ENCODE results near the gene TXNRD1. TPM values are rescaled to one million over a fixed set of nuclear protein-coding genes. Genes with fewer than 3 reads are reported as not detected.

TXNRD1 gene
- total RNA-seq, 2 experiments from 2014 or later, result 87.9 to 89.0 TPM

GRCh38 chr12:104356231-104357115, 140.9 kb downstream of the TXNRD1 start:
- Mint-ChIP-seq H3K9me3 (peaks cover 3% of the 10 kb centered on the region), H3K27ac (no peak overlapping the region), H3K36me3 (ENCODE audit: low read depth) (no peaks in the 10 kb centered on the region), H3K27me3 (no peaks in the 10 kb centered on the region), H3K4me3 (no peak overlapping the region), H3K4me1 (ENCODE audit: low read depth) (peaks cover 2% of the 10 kb centered on the region)
- ChIA-PET CTCF (no interaction called here), POLR2A (no interaction called here)
- intact Hi-C loops (cut with micrococcal nuclease), result no loop called here
- DNase-seq (no peak), ATAC-seq (no peak)
- no peak for TF ChIP-seq CTCF (IDR thresholded peaks at IDR 0.05)

- no peak for ATAC-seq
- Mint-ChIP-seq H3K4me1 (ENCODE audit: low read depth) (peaks cover 2% of the 10 kb centered on the region), H3K9me3 (peaks cover 3% of the 10 kb centered on the region), H3K4me3 (no peak overlapping the region), H3K27ac (no peak overlapping the region), H3K27me3 (no peaks in the 10 kb centered on the region), H3K36me3 (ENCODE audit: low read depth) (no peaks in the 10 kb centered on the region)
- DNase-seq, result no peak
- ChIA-PET CTCF (interaction anchor here (1.3 to 1.5 kb wide), 3 partner anchors 15 to 153 kb away, joined by 4 to 5 read pairs (median 5); partner anchors contain the start of gene TXNRD1), POLR2A (no interaction called here)
- intact Hi-C loops (cut with micrococcal nuclease), result no loop called here
- TF ChIP-seq CTCF (IDR thresholded peaks at IDR 0.05), result no peak
Measured at GRCh38 chr12:104357421-104357952, 141.9 kb downstream of the TXNRD1 start.

- peaks cover 2% of the 10 kb centered on the region for H3K4me1 Mint-ChIP-seq (ENCODE audit: low read depth)
- TF ChIP-seq CTCF (IDR thresholded peaks at IDR 0.05), result peak; percentile 79
- H3K4me3 Mint-ChIP-seq, result no peak overlapping the region
- H3K36me3 Mint-ChIP-seq (ENCODE audit: low read depth), result no peaks in the 10 kb centered on the region
- ChIA-PET POLR2A (interaction anchor here (1.1 kb wide), 1 partner anchor 9 kb away, joined by 3 read pairs; no protein-coding TSS in a partner anchor), CTCF (interaction anchor here (0.6 to 1.6 kb wide), 18 partner anchors 9 to 720 kb away, joined by 3 to 23 read pairs (median 4); partner anchors contain the start of gene TXNRD1)
- ATAC-seq (peak; percentile 96), DNase-seq (peak; percentile 80)
- no peak overlapping the region for H3K27ac Mint-ChIP-seq
- intact Hi-C loops (cut with micrococcal nuclease), result loop anchor here (1.0 to 2.0 kb wide), 2 partner anchors 143 to 158 kb away; partner anchors contain the start of gene TXNRD1
- H3K9me3 Mint-ChIP-seq, result peaks cover 3% of the 10 kb centered on the region
- no peaks in the 10 kb centered on the region for H3K27me3 Mint-ChIP-seq
Measured at GRCh38 chr12:104358353-104359003, 142.9 kb downstream of the TXNRD1 start.

GRCh38 chr12:104359216-104359615, 143.6 kb downstream of the TXNRD1 start:
- Mint-ChIP-seq H3K27ac (no peak overlapping the region), H3K9me3 (peaks cover 3% of the 10 kb centered on the region), H3K36me3 (ENCODE audit: low read depth) (no peaks in the 10 kb centered on the region), H3K27me3 (no peaks in the 10 kb centered on the region), H3K4me3 (no peak overlapping the region), H3K4me1 (ENCODE audit: low read depth) (peaks cover 2% of the 10 kb centered on the region)
- TF ChIP-seq CTCF (IDR thresholded peaks at IDR 0.05), result no peak
- no peak for DNase-seq
- intact Hi-C loops (cut with micrococcal nuclease), result loop anchor here (2.0 kb wide), 1 partner anchor 158 kb away; no protein-coding TSS in a partner anchor
- no peak for ATAC-seq
- ChIA-PET POLR2A (interaction anchor here (1.1 kb wide), 1 partner anchor 9 kb away, joined by 3 read pairs; no protein-coding TSS in a partner anchor), CTCF (interaction anchor here (0.7 to 1.6 kb wide), 12 partner anchors 15 to 719 kb away, joined by 3 to 23 read pairs (median 4); no protein-coding TSS in a partner anchor)

Measured in activated CD8-positive, alpha-beta T cell treated with anti-CD3 and anti-CD28 coated beads for 36 hours (primary cell).